GM18951 (cell line): ENCODE measurements around the gene FSTL1.

Experiments used
- POLR2A ChIP-seq: IDR thresholded peaks from 4 replicates; pipeline ENCODE4 v1.6.1; 2011; ENCODE audit warnings: mild to moderate bottlenecking; ENCODE audit not compliant: insufficient read length, insufficient read depth; ENCODE audit errors: extremely low read depth
- in situ Hi-C: fragments of 300-500 bp; cut with MboI; formaldehyde crosslinking; loops from one replicate; pipeline ENCODE4 v1.12.0; 2022; ENCODE audit warnings: low sequenced_read_pairs, mixed read lengths, inconsistent platforms; ENCODE audit not compliant: unreplicated experiment

FSTL1 gene

GRCh38 chr3:120368172-120368571 is 82.6 kb downstream of the FSTL1 start:
- TF ChIP-seq POLR2A = no peak
- in situ Hi-C loops = no loop called here

GRCh38 chr3:120364821-120365220 is 86.0 kb downstream of the FSTL1 start:
- in situ Hi-C loops = no loop called here
- TF ChIP-seq POLR2A = no peak

- TF ChIP-seq POLR2A = no peak
- in situ Hi-C loops = no loop called here
These were observed 86.7 kb downstream of the FSTL1 start for GRCh38 chr3:120364101-120364500.

- in situ Hi-C loops = no loop called here
- TF ChIP-seq POLR2A = no peak
These were observed 93.0 kb downstream of the FSTL1 start for GRCh38 chr3:120357807-120358206.

- in situ Hi-C loops = no loop called here
- TF ChIP-seq POLR2A = no peak
These were observed 95.3 kb downstream of the FSTL1 start for GRCh38 chr3:120355486-120355885.

GRCh38 chr3:120353463-120353862 is 97.3 kb downstream of the FSTL1 start:
- TF ChIP-seq POLR2A = no peak
- in situ Hi-C loops = no loop called here

GRCh38 chr3:120352017-120352416 is 98.8 kb downstream of the FSTL1 start:
- TF ChIP-seq POLR2A = no peak
- in situ Hi-C loops = no loop called here

- in situ Hi-C loops = no loop called here
- no peak for TF ChIP-seq POLR2A
These were observed 100.3 kb downstream of the FSTL1 start for GRCh38 chr3:120350401-120350941.

GRCh38 chr3:120349855-120350125 is 101.0 kb downstream of the FSTL1 start:
- in situ Hi-C loops = no loop called here
- TF ChIP-seq POLR2A = no peak

- peak; percentile 96 for TF ChIP-seq POLR2A
- in situ Hi-C loops = no loop called here
These were observed 101.6 kb downstream of the FSTL1 start, which contains the start of gene LRRC58 for GRCh38 chr3:120348991-120349854. Gene LRRC58 (minus strand): TSS chr3:120349354. CDS start chr3:120349243, 111 bp downstream.

- in situ Hi-C loops = no loop called here
- no peak for TF ChIP-seq POLR2A
These were observed 102.5 kb downstream of the FSTL1 start for GRCh38 chr3:120348065-120348990.

- TF ChIP-seq POLR2A = no peak
- in situ Hi-C loops = no loop called here
These were observed 106.4 kb downstream of the FSTL1 start for GRCh38 chr3:120344349-120344748.
